Activated naive CD4-positive, alpha-beta T cell (primary cell): Measurements from ENCODE around the gene PTPRN2.
"Not testable (repeated sequence)": the region's sequence is repeated elsewhere in the genome, so short reads cannot be mapped to it uniquely, and the experiment has no call there.

Experiments
- DNase-seq, 4 experiments: peaks; one replicate each; lab custom pipeline; 2025; lab: John Stamatoyannopoulos, UW

The PTPRN2 gene

GRCh38 chr7:158587162-158588084 is at the start of gene PTPRN2:
Gene PTPRN2, minus strand, starts transcription at chr7:158587823.
- peak; percentile 4 to 54 (median 20) for DNase-seq

GRCh38 chr7:158633055-158633956 is 45.7 kb upstream of the PTPRN2 start:
- DNase-seq: no peak

GRCh38 chr7:158631574-158632195 is 44.1 kb upstream of the PTPRN2 start:
- no peak for DNase-seq

GRCh38 chr7:158626289-158626688 is 38.7 kb upstream of the PTPRN2 start:
- not testable (repeated sequence) for DNase-seq

GRCh38 chr7:158623241-158623640 is 35.6 kb upstream of the PTPRN2 start:
- no peak for DNase-seq

- DNase-seq: no peak
Measured at GRCh38 chr7:158620839-158621441, 33.3 kb upstream of the PTPRN2 start.

GRCh38 chr7:158620418-158620817 is 32.8 kb upstream of the PTPRN2 start:
- DNase-seq: no peak

- DNase-seq: no peak
Measured at GRCh38 chr7:158618745-158619140, 31.1 kb upstream of the PTPRN2 start.

- no peak for DNase-seq
Measured at GRCh38 chr7:158617737-158618128, 30.1 kb upstream of the PTPRN2 start.

- DNase-seq: no peak
Measured at GRCh38 chr7:158616050-158616449, 28.4 kb upstream of the PTPRN2 start.

GRCh38 chr7:158614700-158615099 is 27.1 kb upstream of the PTPRN2 start:
- DNase-seq: no peak

- no peak for DNase-seq
Measured at GRCh38 chr7:158613481-158613880, 25.9 kb upstream of the PTPRN2 start.

- no peak for DNase-seq
Measured at GRCh38 chr7:158612546-158612945, 24.9 kb upstream of the PTPRN2 start.

GRCh38 chr7:158611541-158611940 is 23.9 kb upstream of the PTPRN2 start:
- DNase-seq: no peak

GRCh38 chr7:158609313-158609974 is 21.8 kb upstream of the PTPRN2 start:
- no peak for DNase-seq

- no peak for DNase-seq
Measured at GRCh38 chr7:158607563-158607962, 19.9 kb upstream of the PTPRN2 start.

- no peak for DNase-seq
Measured at GRCh38 chr7:158606671-158607424, 19.2 kb upstream of the PTPRN2 start.

- DNase-seq: no peak
Measured at GRCh38 chr7:158606129-158606528, 18.5 kb upstream of the PTPRN2 start.

- DNase-seq: no peak
Measured at GRCh38 chr7:158603773-158604755, 16.4 kb upstream of the PTPRN2 start.
